Keratinocyte (primary cell): ENCODE measurements around the gene TSTD2. TPM values are rescaled to one million over a fixed set of nuclear protein-coding genes. Genes with fewer than 3 reads are reported as not detected.

Experiments
- DNase-seq: peaks from one replicate; pipeline ENCODE4 v3.0.0-alpha.2; 2011; ENCODE audit warnings: low read depth, missing footprints, low spot score
- FAIRE-seq: peaks from 2 replicates; lab custom pipeline; 2011; peaks lifted over from hg19 to GRCh38; lab: Jason Lieb, UNC
- H2AFZ ChIP-seq: 2 replicates; pipeline ENCODE4 v1.6.0; 2012; ENCODE audit warnings: low read length, control low read depth, inconsistent platforms; ENCODE audit not compliant: control insufficient read depth
- H3K27ac ChIP-seq: 2 replicates; pipeline ENCODE4 v1.5.1; 2011; ENCODE audit warnings: low read length; ENCODE audit not compliant: control insufficient read depth, insufficient read depth
- H3K27me3 ChIP-seq: 3 replicates; pipeline ENCODE4 v1.6.0; 2011; ENCODE audit warnings: low read length; ENCODE audit not compliant: control insufficient read depth, insufficient read depth; ENCODE audit errors: extremely low read depth
- H3K36me3 ChIP-seq, 2 experiments: 2 replicates in 1 of 2; 3 replicates in 1 of 2; pipeline ENCODE4 v1.5.1; 2011; ENCODE audit warnings: low read length in 2 of 2, mild to moderate bottlenecking in 1 of 2; ENCODE audit not compliant: control insufficient read depth in 2 of 2, insufficient read depth in 2 of 2; ENCODE audit errors: extremely low read depth in 1 of 2
- H3K4me1 ChIP-seq: 3 replicates; pipeline ENCODE4 v1.5.1; 2011; ENCODE audit warnings: low read length; ENCODE audit not compliant: control insufficient read depth, insufficient read depth; ENCODE audit errors: extremely low read depth
- H3K4me2 ChIP-seq: 3 replicates; pipeline ENCODE4 v1.6.0; 2011; ENCODE audit warnings: low read depth, low read length; ENCODE audit not compliant: control insufficient read depth, insufficient read depth; ENCODE audit errors: extremely low read depth
- H3K4me3 ChIP-seq, 3 experiments: fragments of 200-600 bp in 1 of 3; sonication (generic) in 1 of 3; 2 replicates in 2 of 3; 3 replicates in 1 of 3; pipeline ENCODE4 v1.5.1; 2011 to 2016; ENCODE audit warnings: low read length in 3 of 3, mild to moderate bottlenecking in 3 of 3, control low read depth in 2 of 3, inconsistent platforms in 1 of 3, low read depth in 1 of 3, mixed read lengths in 1 of 3, mixed run types in 1 of 3, moderate library complexity in 1 of 3; ENCODE audit not compliant: control insufficient read depth in 2 of 3, insufficient read depth in 2 of 3; ENCODE audit errors: extremely low read depth in 1 of 3
- H3K79me2 ChIP-seq: 2 replicates; pipeline ENCODE4 v1.6.0; 2012; ENCODE audit warnings: low read length; ENCODE audit not compliant: control insufficient read depth, insufficient read depth
- H3K9ac ChIP-seq: 3 replicates; pipeline ENCODE4 v1.6.0; 2011; ENCODE audit warnings: low read length; ENCODE audit not compliant: control insufficient read depth, insufficient read depth; ENCODE audit errors: extremely low read depth
- H3K9me1 ChIP-seq: 3 replicates; pipeline ENCODE4 v1.6.0; 2011; ENCODE audit warnings: low read length; ENCODE audit not compliant: control insufficient read depth, insufficient read depth; ENCODE audit errors: extremely low read depth
- H3K9me3 ChIP-seq: 2 replicates; pipeline ENCODE4 v1.5.1; 2012; ENCODE audit warnings: low read depth, low read length; ENCODE audit not compliant: control insufficient read depth
- H4K20me1 ChIP-seq: 3 replicates; pipeline ENCODE4 v1.6.0; 2011; ENCODE audit warnings: low read length; ENCODE audit not compliant: control insufficient read depth, insufficient read depth; ENCODE audit errors: extremely low read depth
- EZH2 ChIP-seq: IDR thresholded peaks from one replicate; pipeline ENCODE4 v1.6.1; 2012; ENCODE audit warnings: inconsistent platforms, mild to moderate bottlenecking, low read length, moderate library complexity
- dilution Hi-C: fragments of 300-500 bp; cut with MboI; formaldehyde crosslinking; loops from one replicate; pipeline ENCODE4 v1.7.0; 2020; ENCODE audit warnings: low sequenced_read_pairs; ENCODE audit not compliant: extremely low pct_ligation_motif_present
- polyA plus RNA-seq, 5 experiments: library from polyadenylated mRNA; depleted of rRNA in 3 of 5; stranded (reverse) in 3 of 5; stranded (forward) in 1 of 5; unstranded in 1 of 5; fragments of >200 nt; gene quantifications; 1 replicate in 1 of 5; 2 replicates in 3 of 5; 3 replicates in 1 of 5; pipeline versions ENCODE4 v1.2.1 to v1.2.3, GENCODE V29; 2011 to 2012; ENCODE audit warnings: missing spikeins in 2 of 5, low read depth in 1 of 5, low replicate concordance in 1 of 5
- TF ChIP-seq, protein P1 (sequence below), 3 experiments: IDR thresholded peaks in 1 of 3; conservative IDR thresholded peaks in 1 of 3; optimal IDR thresholded peaks in 1 of 3; 2 replicates in 2 of 3; 3 replicates in 1 of 3; pipeline versions ENCODE3 to v1.5.1; 2011; ENCODE audit warnings: low read length in 3 of 3, mild to moderate bottlenecking in 3 of 3, moderate library complexity in 2 of 3, control low read depth in 1 of 3, inconsistent platforms in 1 of 3; ENCODE audit not compliant: insufficient read depth in 2 of 3; ENCODE audit errors: extremely low read depth in 1 of 3

TSTD2 gene
- polyA plus RNA-seq, 1 donor (not counting 4 experiments of a cell fraction or from before 2014, with no cell fraction given), result 17.2 TPM

DNA sequence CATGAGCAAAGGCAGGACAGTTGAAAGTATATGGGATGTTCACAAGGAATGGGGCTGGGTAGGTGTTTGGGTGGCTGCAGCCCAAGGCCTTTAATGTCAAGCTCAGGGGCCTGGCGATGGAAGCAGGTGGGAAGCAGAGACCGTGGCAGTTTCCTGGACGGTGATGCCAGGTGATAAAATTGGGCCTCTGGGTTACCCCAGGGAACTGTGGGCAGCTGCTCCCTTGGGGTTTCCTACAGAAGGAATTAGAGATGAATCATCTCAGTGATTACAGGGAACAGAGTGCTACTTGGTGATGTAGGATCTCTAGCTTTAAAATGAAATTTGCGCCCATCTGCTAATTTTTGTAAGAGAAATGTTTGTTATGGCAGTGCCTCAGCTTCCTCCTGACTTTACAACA is 39.2 kb downstream of the TSTD2 start:
- dilution Hi-C loops, result no loop called here
- no peaks in the 10 kb centered on the region for H3K9me3 ChIP-seq
- no peak for DNase-seq
- no peaks in the 10 kb centered on the region for H3K79me2 ChIP-seq
- no peaks in the 10 kb centered on the region for H3K36me3 ChIP-seq
- H3K27ac ChIP-seq, result no peak overlapping the region
- no peak for TF ChIP-seq EZH2
- TF ChIP-seq, protein P1, sequence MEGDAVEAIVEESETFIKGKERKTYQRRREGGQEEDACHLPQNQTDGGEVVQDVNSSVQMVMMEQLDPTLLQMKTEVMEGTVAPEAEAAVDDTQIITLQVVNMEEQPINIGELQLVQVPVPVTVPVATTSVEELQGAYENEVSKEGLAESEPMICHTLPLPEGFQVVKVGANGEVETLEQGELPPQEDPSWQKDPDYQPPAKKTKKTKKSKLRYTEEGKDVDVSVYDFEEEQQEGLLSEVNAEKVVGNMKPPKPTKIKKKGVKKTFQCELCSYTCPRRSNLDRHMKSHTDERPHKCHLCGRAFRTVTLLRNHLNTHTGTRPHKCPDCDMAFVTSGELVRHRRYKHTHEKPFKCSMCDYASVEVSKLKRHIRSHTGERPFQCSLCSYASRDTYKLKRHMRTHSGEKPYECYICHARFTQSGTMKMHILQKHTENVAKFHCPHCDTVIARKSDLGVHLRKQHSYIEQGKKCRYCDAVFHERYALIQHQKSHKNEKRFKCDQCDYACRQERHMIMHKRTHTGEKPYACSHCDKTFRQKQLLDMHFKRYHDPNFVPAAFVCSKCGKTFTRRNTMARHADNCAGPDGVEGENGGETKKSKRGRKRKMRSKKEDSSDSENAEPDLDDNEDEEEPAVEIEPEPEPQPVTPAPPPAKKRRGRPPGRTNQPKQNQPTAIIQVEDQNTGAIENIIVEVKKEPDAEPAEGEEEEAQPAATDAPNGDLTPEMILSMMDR (optimal IDR thresholded peaks at IDR 0.05 in 1 of 3, IDR thresholded peaks at IDR 0.05 in 1 of 3, conservative IDR thresholded peaks at IDR 0.05 in 1 of 3; ENCODE audit: extremely low read depth in 1 of 3, insufficient read depth in 2 of 3, low read length in 3 of 3), result no peak
- H3K9ac ChIP-seq, result no peak overlapping the region
- no peak overlapping the region for H3K4me3 ChIP-seq
- H3K4me2 ChIP-seq, result no peak overlapping the region
- no peaks in the 10 kb centered on the region for H3K4me1 ChIP-seq
- FAIRE-seq, result no peak
- H2AFZ ChIP-seq, result no peak overlapping the region
- H3K27me3 ChIP-seq, result peaks cover 5% of the 10 kb centered on the region
- H4K20me1 ChIP-seq, result no peaks in the 10 kb centered on the region
- no peaks in the 10 kb centered on the region for H3K9me1 ChIP-seq

DNA sequence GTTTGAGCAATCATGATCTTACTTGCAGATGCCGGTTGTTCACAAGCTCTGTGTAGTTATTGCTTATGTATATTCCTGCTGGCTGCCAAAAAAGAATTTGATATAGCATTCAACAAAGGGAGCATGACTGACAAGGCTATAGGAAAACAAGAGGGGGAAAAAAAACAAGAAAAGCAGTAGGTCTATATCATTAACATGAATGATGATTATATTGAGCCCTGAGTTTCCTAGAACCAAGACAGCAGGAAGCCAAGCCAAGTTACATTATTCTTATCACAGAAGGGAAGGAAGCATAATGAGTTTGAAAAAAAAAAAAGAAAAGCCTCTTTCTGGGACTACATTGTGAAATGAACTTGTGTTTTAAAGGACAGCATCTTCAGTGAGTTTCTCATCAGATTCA is 41.0 kb downstream of the TSTD2 start:
- Histone ChIP-seq H3K27ac (no peak overlapping the region), H3K4me2 (no peak overlapping the region), H3K4me1 (no peaks in the 10 kb centered on the region), H3K36me3 (no peaks in the 10 kb centered on the region), H3K9ac (no peak overlapping the region), H3K4me3 (no peak overlapping the region), H3K27me3 (peaks cover 5% of the 10 kb centered on the region), H3K79me2 (no peaks in the 10 kb centered on the region), H2AFZ (no peak overlapping the region), H4K20me1 (no peaks in the 10 kb centered on the region), H3K9me1 (no peaks in the 10 kb centered on the region), H3K9me3 (no peaks in the 10 kb centered on the region)
- FAIRE-seq (no peak), DNase-seq (no peak)
- no peak for TF ChIP-seq EZH2
- TF ChIP-seq, protein P1 (optimal IDR thresholded peaks at IDR 0.05 in 1 of 3, IDR thresholded peaks at IDR 0.05 in 1 of 3, conservative IDR thresholded peaks at IDR 0.05 in 1 of 3; ENCODE audit: extremely low read depth in 1 of 3, insufficient read depth in 2 of 3, low read length in 3 of 3), result no peak
- dilution Hi-C loops, result no loop called here
